GM18498 (cell line): ENCODE measurements around the gene RPS6KA5.

Source experiments
- ATAC-seq: cut with Tn5 transposase; IDR thresholded peaks from one replicate; pipeline ENCODE4 v1.9.1; 2021; ENCODE audit warnings: mild to moderate bottlenecking, moderate library complexity; ENCODE audit not compliant: unreplicated experiment

RPS6KA5 gene

DNA sequence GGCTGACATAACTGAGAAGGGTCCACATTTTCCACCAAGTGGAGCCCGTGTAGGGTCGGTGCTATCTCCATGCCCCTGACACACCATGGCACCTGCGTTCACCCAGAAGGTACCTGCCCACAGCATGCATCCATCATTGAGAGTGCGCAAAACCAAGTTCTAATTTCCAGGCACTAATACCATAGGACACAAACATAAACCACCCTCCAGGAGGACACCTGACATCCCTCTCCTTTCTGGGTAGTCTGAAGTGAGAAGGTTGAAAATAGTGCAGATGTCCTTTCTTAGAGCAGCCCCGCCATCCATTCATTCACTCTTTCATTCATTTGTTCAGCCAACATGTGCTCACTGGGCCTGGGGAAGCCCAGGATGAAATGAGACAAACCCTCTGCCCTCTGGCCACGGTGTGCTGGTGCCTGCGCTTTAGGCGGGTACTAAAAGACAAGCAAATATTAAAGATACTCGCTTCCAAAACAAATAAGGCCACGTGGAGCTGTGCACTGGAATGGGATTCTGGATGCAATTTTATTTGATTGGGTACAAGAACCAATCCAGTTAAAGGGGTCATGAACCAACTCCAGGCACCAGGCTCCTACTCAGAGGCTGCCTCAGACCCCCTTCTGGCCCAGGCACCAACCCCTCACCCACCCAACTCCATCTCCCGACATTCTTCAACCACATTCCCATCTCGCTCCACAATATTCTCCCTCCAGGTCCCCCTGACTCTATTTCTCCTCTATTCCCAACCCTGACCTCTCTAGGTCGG, 245.5 kb downstream of the RPS6KA5 start:
- no peak for ATAC-seq

DNA sequence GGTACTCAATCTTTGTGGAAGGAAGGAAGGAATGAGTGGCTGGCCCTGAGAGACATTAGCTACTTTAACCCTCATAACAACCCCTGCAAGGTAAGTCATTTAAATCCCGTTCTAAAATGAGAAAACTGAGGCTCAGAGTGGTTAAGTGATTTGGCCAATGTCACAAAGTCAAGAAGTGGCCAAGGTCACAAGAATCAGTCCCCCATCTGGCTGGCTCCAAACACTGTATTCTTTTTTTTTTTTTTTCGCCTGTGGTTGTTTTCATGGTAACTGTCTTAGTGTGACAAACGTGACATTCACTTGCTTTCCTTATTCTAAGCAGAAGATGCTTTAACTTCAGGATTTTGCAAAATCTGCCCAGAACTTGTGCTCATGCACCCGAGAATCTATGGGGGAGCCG, 247.0 kb downstream of the RPS6KA5 start:
- no peak for ATAC-seq

DNA sequence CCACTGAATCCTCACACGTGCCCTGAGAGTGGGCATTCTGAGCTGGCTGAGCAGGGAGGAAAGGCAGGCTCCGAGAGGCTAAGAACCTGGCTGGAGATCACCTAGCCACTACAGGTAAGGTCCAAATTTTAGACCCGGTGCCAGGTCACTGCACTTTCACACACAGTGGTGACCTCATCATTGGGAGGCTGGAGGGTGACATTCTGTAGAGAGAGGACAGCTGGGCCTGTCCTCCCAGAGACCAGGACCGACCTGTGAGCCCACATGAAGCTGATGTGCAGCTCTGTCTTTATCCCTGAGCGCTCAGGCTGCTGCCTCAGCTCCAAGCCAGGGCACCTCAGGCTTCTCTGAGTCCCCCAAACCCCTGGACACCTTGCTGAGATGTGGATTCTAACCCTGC, 248.3 kb downstream of the RPS6KA5 start:
- ATAC-seq = no peak

DNA sequence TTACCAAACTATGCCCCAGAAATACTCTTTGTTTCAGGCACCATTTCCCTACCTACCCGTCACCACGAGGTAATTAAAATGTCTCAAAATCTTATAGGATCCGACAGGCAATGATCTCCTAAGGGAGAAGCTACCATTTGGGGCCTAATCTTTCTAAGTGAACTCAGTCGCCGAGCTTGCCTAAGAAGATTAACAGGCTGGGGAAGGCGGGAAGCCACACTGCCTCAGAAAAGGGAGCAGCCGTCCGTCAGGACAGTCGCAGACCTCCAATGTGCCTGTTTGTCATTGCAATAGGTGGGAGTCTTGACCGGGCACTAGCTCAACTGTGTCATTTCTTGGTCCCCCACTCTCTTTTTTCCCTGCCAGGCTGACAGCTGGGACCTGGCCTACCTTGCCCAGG, 248.8 kb downstream of the RPS6KA5 start:
- ATAC-seq = no peak

DNA sequence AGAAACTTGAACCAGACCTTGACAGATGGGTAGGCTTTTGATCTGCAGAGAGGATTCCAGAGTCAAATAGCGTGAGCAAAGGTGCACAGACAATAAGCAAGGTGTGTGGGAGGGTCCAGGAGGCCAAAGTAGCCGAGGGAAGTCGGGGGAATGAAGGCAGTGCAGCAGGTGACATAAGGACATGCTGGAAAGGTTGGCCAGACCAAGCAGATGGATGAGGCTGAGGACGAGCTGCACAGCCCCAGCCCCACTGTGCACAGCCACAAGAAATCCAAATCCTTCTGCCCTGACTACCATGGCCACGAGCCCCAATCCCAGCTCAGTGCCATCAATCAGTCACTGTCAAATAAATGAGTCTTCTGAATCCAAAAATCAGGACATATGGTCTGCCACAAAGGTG, 249.6 kb downstream of the RPS6KA5 start:
- no peak for ATAC-seq

DNA sequence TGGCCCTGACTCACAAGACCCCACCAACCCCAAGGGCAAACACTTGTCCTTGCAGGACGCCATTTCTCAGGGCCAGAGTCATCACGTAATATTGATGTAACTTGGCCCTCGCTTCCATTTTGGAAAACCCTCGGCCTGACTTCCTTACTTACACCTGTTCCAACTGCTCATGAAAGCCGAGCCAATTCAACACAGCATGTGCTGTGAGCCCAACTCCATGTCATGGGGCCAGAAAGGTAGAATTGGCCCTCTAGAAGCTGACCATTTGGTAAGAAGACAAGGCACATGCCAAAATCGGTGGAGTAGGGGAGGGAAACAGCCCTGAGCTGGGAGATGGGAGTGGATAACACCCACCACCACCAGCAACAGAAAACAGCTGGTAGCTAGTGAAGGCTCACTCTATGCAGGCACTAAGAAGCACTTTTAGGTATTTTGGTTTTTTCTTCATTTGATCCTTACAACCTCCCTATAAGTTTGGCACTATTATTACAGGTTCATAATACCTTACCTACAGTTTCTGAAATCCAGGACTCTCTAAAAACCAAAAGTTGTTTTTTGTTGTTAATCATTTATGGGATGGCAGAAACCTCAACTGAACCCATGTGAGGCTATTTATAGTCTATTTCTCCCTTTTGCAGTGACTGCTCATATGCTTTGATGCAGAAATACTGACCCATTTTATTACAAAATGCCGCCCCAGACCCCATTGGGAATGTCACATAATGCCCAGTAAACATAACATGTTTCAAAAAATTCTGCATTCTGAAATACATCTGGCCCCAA, 250.7 kb downstream of the RPS6KA5 start:
- no peak for ATAC-seq

DNA sequence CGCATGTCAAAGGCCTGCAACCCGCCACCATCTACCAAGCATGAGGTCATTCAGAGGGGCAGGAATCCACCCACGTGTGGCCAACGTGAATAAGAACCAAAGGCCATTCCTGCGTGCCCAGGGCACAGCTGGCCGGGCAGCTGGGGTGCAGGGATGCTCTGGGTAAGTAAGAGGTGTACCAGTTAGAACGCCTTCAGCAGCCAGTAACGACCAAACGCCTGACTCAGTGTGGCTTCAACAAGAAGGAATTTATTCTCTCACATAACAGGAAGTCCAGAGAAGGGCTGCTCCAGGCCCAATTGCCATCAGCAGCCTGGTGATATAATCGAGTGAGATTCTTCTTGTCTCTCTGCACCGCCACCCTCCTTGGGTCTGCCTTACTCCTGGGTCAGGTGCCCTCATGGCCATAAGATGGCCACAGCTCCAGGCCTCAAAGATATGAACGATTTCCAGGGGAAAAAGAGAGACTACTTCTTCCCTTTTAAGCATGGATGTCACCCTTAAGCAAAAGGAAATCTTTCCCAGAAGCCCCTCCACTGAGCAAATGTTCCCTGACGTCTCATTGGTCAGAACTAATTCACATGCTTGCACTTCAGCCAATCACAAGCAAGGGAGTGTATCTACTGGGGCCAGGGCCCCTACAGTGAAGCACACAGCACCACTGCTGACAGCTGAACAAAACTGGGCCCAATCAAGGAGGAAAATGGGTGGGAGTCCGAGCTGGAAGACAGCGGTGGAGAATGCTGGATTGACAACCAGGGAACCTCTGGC, 251.5 kb downstream of the RPS6KA5 start:
- ATAC-seq = no peak

DNA sequence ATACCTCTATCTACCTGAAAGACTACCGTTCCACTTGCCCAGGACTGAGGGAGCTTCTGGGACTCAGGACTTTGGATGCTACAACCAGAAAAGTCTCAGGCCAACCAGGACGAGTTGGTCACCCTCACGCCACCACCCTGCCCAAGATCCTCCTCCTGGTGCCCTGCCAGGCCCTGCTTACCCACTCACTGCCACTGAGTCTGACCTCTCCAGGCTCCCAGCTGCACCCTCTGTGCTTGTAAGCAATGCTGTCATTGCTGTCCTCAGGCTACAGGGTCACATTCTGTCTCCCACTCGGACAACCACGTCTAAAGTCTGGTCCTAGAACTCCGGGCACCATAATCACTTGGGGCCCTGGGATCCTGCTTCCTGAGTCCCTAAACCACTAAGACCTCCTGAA, 253.4 kb downstream of the RPS6KA5 start:
- no peak for ATAC-seq

DNA sequence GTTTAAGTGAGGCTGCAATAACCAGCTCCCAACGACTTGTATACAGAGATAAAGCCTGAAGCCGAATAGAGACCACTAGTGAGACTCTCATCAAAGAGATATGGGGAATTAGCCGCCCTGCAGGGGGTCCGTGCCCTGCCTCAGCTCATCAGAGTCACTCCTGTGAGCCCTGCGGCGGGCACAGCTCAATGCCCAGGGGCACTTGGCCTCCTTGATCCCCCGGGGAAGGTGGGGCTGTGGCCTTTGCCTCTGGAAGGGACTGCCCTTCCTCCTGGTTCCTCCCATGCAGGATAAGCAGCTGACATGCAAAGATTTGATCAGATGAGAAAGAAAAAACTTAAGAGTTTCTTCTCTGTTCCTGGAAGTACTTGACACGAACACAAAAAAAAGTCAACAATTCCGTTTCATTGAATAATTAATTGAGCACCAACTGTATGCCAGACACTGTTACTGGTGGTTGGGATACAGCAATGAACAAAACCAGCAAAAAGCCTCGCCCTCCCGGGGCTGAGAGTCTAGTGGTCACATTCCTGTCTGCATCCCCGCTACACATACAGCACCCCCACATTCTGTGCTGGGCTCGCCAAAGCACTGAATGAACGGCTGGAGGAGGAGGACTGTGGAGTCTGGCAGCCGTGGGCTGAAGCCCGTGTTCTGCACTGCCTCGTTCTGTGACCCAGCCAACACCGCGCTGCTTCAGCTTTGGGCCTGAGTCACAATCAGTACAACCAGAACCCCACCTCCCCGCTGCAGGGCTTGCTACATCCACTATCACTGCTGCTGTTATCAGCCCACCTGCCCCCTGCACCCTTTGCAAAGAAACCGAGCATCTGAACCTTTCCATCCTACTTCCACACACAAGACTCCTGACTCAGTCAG, 254.5 kb downstream of the RPS6KA5 start:
- ATAC-seq = no peak

DNA sequence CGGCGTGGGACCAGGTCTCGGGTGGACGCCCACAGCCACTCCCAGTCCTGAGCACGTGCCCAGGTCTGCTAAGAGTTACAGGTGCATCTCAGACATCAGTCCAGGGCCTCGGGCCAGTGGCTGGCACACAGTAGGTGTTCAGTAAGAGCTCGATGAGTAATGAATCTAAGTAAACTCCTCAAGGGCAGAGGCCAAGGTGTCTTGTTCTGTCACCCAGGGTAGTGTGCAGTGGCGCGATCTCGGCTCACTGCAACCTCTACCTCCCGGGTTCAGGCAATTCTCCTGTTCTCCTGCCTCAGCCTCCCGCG, 255.4 kb downstream of the RPS6KA5 start:
- no peak for ATAC-seq

DNA sequence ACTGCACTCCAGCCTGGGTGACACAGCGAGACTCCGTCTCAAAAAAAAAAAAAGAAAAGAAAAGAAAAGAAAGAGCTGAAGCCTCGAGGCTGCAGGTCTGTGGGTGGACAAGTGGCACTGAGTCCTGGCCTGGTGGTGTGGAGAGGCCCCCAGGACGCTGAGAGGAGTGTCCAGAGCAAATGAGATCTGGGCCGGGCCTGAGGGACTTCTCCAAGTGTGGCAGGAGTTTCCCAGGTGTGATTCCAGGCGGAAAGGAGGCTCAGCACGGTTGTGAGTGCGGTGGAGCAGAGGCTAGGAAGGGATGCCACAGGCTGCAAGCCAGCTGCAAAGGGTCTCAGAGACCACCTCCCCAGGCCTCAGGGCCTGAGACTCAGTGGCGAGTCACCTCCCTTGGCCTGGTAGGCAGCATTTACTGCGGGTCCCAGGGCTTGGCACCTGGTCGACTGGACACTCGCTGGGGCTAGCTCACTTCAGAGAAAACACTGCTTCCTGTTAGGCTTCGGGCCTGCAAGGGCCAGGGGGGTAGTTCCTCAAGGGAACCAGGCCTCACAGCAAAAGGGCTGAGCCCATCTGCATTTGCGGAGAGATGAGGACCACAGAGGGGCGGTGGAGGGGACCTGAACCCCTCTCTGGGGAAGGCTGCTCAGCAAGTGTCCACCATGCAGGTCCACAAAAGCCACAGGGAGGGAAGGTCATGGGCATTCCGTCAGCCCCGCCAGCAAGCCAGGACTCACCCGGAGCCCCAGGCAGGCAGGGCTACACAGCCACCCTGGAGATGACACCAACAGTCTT, 256.0 kb downstream of the RPS6KA5 start:
- no peak for ATAC-seq

DNA sequence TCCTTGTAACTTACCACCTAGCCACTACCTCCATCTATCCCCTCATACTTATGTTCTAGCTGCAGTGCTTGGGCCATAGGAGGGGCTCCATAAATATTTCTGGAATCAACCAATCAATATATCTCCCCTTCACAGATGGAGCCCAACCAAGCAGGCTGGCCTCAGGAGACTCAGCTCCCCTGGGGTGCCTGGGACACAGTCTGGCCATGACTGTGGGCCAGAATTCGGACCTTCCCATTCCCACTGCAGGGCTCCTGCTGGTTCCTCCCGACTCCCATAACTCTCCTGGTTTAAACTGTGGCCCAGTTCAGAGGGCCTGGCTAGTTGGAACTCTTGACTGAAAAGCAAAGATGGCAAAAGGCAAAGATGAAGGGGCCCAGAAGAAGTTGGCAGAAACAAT, 257.2 kb downstream of the RPS6KA5 start:
- no peak for ATAC-seq

DNA sequence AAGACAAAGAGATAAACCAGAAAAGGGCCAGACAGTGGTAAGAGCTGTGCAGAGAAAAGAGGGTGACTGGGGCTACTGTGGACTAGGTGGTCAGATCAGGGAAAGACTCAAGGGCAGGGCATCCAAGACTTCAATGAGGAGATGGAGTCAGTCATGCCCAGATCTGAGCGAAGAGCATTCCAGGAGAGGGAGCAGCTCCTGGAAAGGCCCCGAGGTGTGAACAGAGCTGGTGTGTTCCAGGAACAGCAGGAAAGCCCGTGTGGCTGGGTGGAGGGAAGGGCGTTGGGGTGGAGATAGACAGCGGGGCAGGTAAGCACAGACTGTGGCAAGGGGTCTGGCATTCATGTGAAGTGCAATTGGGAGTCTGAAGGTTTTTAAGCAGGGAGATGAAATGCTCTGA, 261.0 kb downstream of the RPS6KA5 start:
- ATAC-seq = no peak

DNA sequence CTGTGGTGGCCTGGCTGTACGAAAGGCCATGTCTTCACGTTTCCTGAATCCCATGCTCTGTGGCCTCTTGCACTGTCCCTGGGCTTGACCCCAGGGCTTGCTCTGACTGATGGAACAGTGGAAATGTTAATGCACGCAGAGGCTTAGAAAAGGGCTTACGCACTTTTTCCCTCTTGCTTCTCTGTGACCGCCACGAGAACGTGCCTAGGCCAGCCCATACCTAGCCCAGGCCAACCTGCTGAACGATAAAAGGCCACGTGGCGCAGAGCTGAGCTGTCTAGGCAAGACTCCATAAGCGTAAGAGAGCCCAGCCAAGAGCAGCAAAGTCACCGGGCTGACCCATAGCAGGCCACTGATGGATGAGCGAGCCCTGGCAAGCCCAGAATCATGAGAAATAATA, 262.5 kb downstream of the RPS6KA5 start:
- no peak for ATAC-seq
